ES-I3 (cell line): ENCODE data around the gene POLR2J2.
"Not testable (repeated sequence)": the region's sequence is repeated elsewhere in the genome, so short reads cannot be mapped to it uniquely, and the experiment has no call there.

Experiments used
- H3K36me3 ChIP-seq: 2 replicates; pipeline ENCODE4 v1.6.1; 2013; ENCODE audit warnings: mild to moderate bottlenecking, low read length, control low read depth, moderate library complexity; ENCODE audit not compliant: insufficient read depth
- H3K4me1 ChIP-seq: 2 replicates; pipeline ENCODE4 v1.6.1; 2013; ENCODE audit warnings: mild to moderate bottlenecking, control low read depth, low read length; ENCODE audit not compliant: insufficient read depth
- H3K9ac ChIP-seq: 2 replicates; pipeline ENCODE4 v1.6.1; 2013; ENCODE audit warnings: low read depth, mild to moderate bottlenecking, low read length, moderate library complexity
- H3K9me3 ChIP-seq: 2 replicates; pipeline ENCODE4 v1.6.1; 2013; ENCODE audit warnings: mild to moderate bottlenecking, low read length, moderate library complexity; ENCODE audit not compliant: control insufficient read depth, insufficient read depth

The POLR2J2 gene

DNA sequence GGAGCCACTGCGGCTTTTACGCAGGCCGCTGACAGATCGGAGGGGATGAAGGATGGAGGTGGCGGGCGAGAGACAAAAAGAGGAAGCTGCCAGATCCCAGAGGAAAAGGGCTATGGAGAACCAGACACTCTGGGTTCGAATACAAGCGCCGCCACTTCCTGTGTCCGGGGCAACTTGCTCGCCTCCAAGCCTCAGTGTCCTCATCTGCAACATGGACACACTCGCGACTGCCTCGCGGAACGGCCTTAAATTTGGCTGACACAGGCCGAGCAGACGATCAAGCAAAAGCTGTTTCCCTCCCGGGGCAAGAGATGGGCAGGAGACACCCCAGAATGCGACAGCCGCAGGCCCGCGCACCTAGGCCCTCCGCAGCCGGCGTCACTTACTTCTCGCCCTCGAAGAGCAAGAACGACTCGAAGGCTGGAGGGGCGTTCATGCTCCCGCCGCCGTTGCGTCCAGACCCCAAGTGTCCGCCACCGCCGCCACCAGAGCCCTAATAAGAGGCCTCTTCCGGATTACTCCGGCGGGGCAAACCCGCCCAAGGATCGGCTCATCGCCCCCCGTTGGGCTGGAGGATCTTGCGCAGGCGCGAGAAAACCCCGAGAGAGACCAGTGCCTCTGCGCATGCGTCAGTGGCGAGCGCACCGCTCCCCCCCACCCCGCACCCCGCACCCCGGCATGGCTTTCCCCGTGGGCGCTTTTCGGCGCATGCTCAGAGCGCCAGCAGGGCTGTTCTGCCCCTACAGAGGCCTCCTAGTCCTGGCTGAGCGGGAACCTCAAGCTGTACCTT lies at the start of gene POLR2J2:
Gene POLR2J2 (minus strand): TSS at position 498 of the 790 bp plus-strand sequence. CDS start 62 bp downstream, at position 436.
- not testable (repeated sequence) for H3K36me3 ChIP-seq, H3K9ac ChIP-seq, H3K9me3 ChIP-seq, H3K4me1 ChIP-seq

DNA sequence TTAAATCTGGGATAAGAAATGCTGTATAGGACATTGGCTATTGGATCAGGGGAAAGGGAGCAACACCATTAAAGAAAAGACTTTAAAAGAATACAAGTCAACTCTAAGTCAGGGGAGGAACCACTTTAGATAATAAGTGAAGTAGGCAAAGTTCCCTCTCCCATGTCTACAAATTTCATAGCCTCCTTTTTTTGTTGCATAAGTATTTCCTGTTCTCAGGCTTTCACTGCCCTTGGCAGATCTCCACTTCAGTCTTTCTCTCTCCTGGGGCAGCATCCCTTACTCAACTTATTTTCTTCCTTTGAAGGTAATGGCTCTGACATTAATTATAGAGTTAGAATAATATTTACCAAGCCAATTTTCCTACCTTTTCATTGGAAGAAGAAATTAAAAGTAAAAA lies 47.0 kb upstream of the POLR2J2 start:
- not testable (repeated sequence) for H3K9ac ChIP-seq, H3K4me1 ChIP-seq, H3K36me3 ChIP-seq, H3K9me3 ChIP-seq

DNA sequence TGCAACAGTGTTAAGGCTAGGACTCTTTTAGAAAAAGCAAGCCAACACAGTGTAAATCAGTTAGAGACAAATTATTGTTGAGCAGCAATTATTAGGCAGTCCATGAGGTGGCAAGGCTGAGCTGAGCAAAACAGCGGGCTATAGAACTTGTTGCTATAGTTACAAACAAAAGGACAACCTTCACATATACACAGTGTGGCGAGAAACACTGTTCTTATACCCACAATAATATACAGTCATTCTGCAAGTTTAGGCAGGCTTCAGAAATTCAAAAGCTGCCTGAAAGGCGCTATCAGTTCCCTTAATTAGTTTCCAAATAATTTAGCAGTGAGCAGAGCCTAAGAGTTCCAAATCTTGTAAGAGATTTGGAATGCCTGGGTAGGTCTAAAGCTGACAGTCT lies 44.3 kb upstream of the POLR2J2 start:
- H3K36me3 ChIP-seq, H3K9me3 ChIP-seq, H3K9ac ChIP-seq, H3K4me1 ChIP-seq: not testable (repeated sequence)

DNA sequence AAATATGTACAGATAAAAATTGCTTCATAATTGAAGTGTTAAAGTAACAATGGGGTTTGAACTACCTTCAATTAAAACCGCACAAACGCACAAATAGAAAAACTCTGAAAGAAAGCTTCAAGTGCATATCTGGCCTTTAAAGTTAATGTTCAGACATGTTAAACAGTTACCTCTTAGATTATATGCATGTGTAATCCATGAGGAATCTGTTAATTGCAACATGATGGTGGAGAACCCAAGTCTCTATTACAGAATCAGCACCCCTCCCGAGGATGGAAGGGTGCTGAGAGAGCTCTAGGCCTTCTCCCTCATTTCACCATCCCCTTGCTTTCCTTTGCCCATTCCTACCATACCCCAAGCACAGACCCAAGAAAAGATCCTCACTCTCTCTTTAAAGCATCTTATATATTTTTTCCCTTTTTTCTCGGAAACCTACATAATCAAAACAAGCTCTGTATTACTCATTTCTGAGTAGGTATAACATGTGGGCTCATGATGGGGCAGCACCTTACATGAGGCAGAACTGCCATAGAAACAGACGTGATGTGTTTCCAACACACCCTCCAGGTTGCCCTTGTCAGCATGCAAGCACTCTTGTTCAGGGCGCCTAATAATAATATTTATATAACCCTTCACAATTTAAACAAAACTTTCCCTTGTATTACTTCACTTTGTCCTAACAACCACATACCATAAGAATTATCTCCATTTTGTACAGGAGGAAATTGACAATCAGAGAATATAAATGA lies 43.5 kb upstream of the POLR2J2 start:
- H3K4me1 ChIP-seq, H3K9ac ChIP-seq, H3K36me3 ChIP-seq, H3K9me3 ChIP-seq: not testable (repeated sequence)

DNA sequence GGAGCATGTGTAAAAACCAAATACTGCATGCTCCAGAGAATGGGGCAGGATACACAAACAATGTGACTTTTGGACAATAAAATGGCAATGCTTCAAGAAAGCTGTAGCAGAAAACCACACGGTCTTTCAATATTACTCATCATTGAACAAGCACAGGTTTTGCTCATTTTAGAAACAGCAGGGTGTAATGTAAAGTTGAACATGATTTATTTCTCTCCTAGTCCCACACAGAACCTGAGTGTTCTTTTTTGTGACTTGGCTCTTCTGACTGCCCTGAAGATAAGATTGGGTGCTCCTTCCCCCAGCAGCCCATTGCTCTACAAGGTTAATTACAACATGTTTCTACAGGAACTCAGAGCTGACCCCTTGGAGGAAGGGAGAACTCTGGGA lies 42.2 kb upstream of the POLR2J2 start:
- H3K9me3 ChIP-seq, H3K9ac ChIP-seq, H3K36me3 ChIP-seq, H3K4me1 ChIP-seq: not testable (repeated sequence)

DNA sequence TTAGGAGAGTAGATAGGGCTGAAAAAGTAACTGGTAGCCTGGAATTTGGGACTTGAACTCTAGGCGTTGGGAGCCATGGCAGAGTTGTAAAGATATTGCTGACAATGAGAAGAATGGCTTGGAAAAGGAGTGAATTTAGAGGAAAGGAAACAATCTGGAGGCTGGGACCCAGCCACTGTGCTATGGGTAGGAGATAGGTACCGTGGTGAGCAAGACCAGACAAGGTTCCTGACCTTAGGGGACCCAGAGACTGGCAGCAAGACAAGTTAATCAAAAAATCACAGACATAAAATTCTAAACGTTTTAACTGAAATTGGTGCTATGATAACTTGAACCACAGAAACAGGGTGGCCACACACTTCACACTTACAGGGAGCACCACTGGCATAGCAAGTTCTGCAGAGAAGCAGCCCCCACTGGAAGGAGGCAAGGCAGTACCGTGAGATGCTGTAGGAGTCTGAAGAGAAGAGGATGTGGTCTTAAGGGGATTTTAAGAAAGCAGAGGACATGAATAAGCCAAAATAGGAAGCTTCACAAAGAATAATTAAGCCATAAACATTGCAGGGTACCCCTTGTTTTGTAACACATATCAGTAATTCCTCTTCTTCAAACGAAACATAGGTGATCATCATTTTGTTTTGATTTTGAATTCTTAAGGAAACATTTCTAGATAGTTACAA lies 41.7 kb upstream of the POLR2J2 start:
- not testable (repeated sequence) for H3K9ac ChIP-seq, H3K9me3 ChIP-seq, H3K36me3 ChIP-seq, H3K4me1 ChIP-seq

DNA sequence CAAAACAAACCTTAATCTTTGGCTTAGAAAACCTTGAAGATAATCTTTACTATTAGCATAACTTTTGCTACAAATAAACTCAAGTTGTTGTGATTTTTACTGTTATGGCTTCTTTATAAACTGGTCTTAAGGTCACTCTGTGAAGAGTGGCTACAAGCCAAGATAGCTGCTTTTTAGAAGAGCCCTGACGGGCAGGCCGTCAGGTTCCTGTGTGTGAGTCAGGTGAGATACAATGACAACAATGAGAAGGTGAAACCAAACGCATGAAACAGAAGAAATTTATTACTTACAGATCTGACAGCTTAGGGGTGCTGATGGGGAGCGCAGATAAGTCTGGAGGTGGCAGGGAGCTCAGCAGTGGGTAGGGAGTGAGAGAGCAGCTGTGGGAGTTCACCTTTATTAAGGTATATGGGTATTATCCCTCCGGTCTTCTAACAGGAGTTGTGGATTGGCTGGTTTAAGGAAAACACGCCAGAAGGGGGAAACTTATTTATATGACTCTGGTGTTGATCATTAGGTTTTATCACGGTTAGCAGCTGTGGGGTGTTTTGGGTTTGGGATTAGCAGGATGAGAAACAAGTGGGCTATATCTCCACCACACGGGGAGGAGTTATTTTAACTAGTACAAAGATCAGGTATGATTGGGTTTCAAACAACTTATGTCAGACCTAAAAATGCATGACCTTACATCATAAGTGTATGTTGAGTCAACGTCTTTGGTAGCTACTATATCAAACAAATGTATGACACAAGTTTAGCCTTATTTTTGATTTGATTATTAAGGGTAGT lies 27.7 kb upstream of the POLR2J2 start:
- H3K9ac ChIP-seq, H3K4me1 ChIP-seq, H3K36me3 ChIP-seq, H3K9me3 ChIP-seq: not testable (repeated sequence)

DNA sequence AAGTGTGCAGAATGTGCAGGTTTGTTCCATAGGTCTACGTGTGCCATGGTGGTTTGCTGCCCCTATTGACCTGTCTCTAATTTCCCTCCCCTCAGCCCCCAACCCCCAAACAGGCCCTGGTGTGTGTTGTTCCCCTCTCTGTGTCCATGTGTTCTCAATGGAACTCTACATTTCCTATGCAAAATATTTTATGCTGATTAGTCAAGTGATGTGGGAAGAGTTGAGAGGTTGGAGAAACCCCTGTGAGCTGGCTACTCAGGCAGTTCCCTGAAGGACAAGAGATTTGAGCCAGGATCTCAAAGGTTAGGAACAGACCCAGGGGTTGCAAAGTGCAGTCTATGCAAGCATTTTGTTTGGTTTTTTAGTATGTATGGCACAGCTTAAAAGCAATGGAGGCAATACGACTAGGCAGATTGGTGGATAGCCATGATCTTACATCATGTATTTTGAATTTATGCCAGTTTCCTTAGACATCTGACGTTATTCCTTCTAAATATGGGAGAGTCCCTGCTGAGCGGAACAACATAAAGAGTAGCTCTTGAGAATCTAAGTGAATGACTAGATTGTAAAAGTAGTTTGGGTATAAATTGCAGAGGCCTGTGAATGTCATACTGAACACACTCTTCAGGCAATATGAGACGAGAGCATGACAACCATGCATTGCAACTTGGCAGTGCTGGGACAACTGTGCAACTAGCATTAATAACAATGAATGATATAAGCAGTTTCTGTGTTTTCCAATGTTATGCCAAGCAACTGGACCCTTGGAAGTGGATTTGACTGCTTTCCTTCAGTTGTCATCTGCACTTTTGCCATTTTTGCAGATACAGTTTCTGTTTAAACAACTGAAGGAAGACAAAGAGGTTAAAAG lies 26.4 kb upstream of the POLR2J2 start:
- not testable (repeated sequence) for H3K4me1 ChIP-seq, H3K9ac ChIP-seq, H3K36me3 ChIP-seq, H3K9me3 ChIP-seq

DNA sequence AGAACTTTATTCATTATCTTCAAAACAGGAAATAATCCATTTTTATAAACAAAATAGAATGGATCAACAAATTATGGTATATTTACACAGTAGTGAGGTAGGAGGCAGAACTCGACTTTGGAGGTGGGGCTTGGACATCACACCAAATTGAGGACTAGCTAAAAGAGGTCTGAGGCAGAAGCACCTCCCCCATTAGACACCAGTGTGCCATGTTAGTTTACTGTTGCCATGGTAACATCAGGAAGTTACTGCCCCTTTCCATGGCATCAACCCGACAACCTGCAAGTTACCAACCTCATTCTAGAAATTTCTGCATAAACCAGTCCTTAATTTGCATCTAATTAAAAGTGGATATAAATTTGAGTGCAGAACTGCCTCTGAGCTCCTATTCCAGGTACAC lies 24.5 kb upstream of the POLR2J2 start:
- not testable (repeated sequence) for H3K36me3 ChIP-seq, H3K9ac ChIP-seq, H3K4me1 ChIP-seq, H3K9me3 ChIP-seq

DNA sequence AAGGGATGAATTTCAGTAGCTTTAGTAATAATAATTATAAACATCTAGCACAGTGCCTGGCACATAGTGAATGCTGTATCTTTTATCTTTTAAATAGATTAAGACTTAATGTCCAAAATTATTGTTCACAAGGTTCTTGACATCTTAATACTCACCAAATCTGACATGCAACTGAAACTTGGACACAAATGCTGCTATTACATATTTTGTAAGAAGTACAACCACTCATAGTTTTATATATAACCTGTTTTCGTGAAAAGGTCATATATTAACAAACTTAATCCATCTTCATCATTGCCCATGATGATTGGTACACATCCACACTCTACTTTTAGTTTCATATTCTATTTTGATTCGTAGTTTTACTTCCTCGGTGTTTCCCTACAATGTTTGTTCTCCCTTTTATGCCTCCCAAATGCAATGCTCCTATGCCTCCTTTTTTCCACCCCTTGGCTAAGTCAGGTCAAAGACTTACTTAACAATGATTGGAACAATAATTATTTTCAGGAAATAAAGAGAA lies 23.6 kb upstream of the POLR2J2 start:
- not testable (repeated sequence) for H3K9me3 ChIP-seq, H3K4me1 ChIP-seq, H3K9ac ChIP-seq, H3K36me3 ChIP-seq

DNA sequence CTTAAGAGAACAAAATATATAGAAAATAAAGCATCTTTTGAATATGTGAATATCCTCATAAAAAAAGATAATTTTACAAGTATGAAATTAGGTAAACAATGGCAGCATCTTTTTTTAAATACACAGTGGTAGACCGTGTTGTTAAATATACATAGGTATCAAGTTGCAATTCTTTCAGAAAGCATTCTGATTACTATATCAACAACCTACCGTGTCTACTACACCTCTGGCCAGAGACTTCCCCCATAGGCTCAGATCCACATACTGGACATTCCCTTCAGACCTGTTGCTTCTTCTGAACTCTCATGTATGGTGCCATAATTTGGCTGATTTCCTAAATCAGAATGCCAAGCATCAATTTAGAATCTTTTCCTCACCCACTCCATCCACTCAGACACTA lies 22.5 kb upstream of the POLR2J2 start:
- H3K9me3 ChIP-seq, H3K36me3 ChIP-seq, H3K4me1 ChIP-seq, H3K9ac ChIP-seq: not testable (repeated sequence)

DNA sequence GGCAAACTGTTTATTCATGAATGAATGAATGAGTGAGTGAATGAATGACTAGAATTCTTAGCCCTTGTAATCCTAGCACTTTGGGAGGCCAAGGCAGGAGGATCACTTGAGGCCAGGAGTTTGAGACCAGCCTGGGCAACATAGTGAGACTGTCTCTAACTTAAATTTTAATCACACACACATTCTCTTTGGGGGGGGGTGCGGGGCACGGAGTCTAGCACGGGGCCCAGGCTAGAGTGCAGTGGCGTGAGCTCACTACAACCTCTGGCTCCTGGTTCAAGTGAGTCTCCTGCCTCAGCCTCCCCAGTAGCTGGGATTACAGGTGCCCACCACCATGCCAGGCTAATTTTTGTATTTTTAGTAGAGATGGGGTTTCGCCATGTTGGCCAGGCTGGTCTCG lies 19.1 kb upstream of the POLR2J2 start:
- H3K4me1 ChIP-seq, H3K36me3 ChIP-seq, H3K9me3 ChIP-seq, H3K9ac ChIP-seq: not testable (repeated sequence)

DNA sequence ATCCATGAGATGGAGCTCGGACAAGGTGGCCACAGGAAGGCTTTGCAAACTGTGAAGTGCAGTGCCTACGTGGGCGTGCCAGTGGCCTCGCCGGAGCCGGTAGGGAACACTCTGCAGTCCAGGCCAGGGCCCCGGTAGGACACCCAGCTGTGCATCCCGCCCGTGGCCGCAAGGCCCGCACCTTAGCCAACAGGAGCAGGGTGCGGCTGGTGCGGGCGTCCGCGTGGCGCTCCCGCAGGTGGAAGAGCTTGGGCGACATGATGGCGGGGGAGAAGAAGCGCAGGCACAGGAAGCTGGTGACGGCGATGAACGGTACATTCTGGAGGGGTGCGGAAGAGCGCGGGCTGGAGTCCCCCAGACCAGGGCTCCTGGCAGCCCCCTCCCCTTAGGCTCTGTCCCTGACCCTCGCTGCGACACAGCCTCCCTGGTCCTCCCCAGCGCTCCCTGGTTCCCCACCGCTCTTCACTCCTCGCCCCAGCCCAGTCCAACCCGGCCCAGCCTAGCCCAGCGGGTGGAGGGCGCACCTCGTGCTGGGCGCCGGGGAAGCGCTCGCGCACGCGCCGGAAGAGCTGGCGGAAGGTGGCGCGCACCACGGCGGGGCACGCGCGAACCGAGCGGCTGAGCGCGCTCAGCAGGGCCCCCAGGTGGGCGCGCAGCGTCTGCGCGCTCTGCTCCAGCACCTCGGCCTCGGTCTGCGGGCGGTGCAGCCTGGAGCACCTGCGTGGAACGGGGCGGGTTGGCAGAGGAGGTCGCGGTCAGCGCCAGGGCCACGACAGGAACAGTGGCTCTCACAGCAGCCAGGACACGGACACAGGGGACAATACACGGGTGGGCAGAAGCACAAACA lies 18.2 kb upstream of the POLR2J2 start:
- not testable (repeated sequence) for H3K4me1 ChIP-seq, H3K36me3 ChIP-seq, H3K9ac ChIP-seq, H3K9me3 ChIP-seq
